C4-2B (cell line): Measurements from ENCODE around the gene CSTPP1.

ENCODE experiments used
- CTCF ChIP-seq: fragments of 450-650 bp; conservative IDR thresholded peaks from 2 replicates; pipeline ENCODE4 v1.5.1; 2017; ENCODE audit warnings: mild to moderate bottlenecking
- ZFX ChIP-seq: fragments of 450-650 bp; IDR thresholded peaks from 2 replicates; pipeline ENCODE4 v1.6.1; 2017

- no peak for TF ChIP-seq CTCF
- no peak for TF ChIP-seq ZFX
Observed at GRCh38 chr11:47139878-47140277, 203.3 kb downstream of the CSTPP1 start.
